Measurements from ENCODE around the gene CRK.
"Not testable (repeated sequence)": the region's sequence is repeated elsewhere in the genome, so short reads cannot be mapped to it uniquely, and the experiment has no call there.

Gene CRK

GRCh38 chr17:1379208-1379929, 76.7 kb downstream of the CRK start:
- no peak for DNase-seq

- not testable (repeated sequence) for DNase-seq
Measured at GRCh38 chr17:1378476-1378860, 77.6 kb downstream of the CRK start.

- no peak for DNase-seq
Measured at GRCh38 chr17:1377334-1377733, 78.7 kb downstream of the CRK start.

- no peak for DNase-seq
Measured at GRCh38 chr17:1376061-1376460, 80.0 kb downstream of the CRK start.

GRCh38 chr17:1375615-1376014, 80.4 kb downstream of the CRK start:
- no peak for DNase-seq

- DNase-seq: no peak
Measured at GRCh38 chr17:1374431-1375177, 81.4 kb downstream of the CRK start.

- no peak for DNase-seq
Measured at GRCh38 chr17:1373707-1374237, 82.3 kb downstream of the CRK start.

GRCh38 chr17:1372618-1373017, 83.4 kb downstream of the CRK start:
- DNase-seq: no peak

- no peak for DNase-seq
Measured at GRCh38 chr17:1371893-1372590, 84.0 kb downstream of the CRK start.
